AG10803 (cell line): ENCODE results near the gene STARD7.

Experiments
- DNase-seq: peaks from one replicate; pipeline ENCODE4 v3.0.0; 2010; ENCODE audit warnings: low read depth
- H3K4me3 ChIP-seq: 2 replicates; pipeline ENCODE4 v1.5.1; 2011; ENCODE audit warnings: mild to moderate bottlenecking, low read length, control low read depth
- CTCF ChIP-seq: conservative IDR thresholded peaks from 2 replicates; pipeline ENCODE4 v1.5.1; 2011; ENCODE audit warnings: mild to moderate bottlenecking, low read length, control low read depth, inconsistent platforms

The STARD7 gene

GRCh38 chr2:96156011-96156820 is 52.4 kb downstream of the STARD7 start:
- TF ChIP-seq CTCF = no peak
- DNase-seq = no peak
- H3K4me3 ChIP-seq = no peak overlapping the region

GRCh38 chr2:96154506-96155380 is 53.9 kb downstream of the STARD7 start:
- no peak overlapping the region for H3K4me3 ChIP-seq
- TF ChIP-seq CTCF = no peak
- no peak for DNase-seq

- no peak for TF ChIP-seq CTCF
- DNase-seq = no peak
- no peak overlapping the region for H3K4me3 ChIP-seq
These were observed 54.6 kb downstream of the STARD7 start for GRCh38 chr2:96153991-96154431.

GRCh38 chr2:96153291-96153713 is 55.3 kb downstream of the STARD7 start:
- H3K4me3 ChIP-seq = no peak overlapping the region
- no peak for DNase-seq
- TF ChIP-seq CTCF = no peak

GRCh38 chr2:96152304-96153161 is 56.1 kb downstream of the STARD7 start:
- TF ChIP-seq CTCF = no peak
- no peak overlapping the region for H3K4me3 ChIP-seq
- DNase-seq = no peak

GRCh38 chr2:96151595-96152303 is 56.9 kb downstream of the STARD7 start:
- no peak overlapping the region for H3K4me3 ChIP-seq
- DNase-seq = no peak
- TF ChIP-seq CTCF = no peak
